Fibroblast of gingiva (primary cell): ENCODE results near the gene CAPZB.

Source experiments
- DNase-seq: peaks from one replicate; pipeline ENCODE4 v3.0.0-alpha.2; 2011; ENCODE audit warnings: low read depth

Gene CAPZB

DNA sequence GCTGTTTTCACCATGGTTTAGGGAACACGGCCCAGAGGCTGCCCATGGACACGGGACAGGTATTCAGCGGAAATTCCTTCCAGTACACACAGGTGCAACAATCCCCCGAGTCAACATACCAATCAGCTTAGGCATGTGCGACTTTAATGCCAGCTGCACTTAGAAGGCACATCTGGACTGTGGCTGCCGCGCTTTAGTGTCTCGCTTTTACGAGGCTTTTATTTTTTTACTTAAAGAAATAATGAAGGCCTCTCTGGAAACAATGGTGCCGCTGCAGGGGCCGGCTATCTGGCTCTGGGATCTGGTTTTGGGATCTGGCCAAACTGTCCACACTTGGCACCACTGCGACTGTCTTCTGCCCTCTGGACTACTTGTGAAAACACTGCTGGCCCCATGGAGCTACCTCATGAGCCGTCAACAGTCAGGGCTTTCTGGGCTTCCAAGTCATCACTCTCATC lies 117.7 kb downstream of the CAPZB start:
- DNase-seq, result no peak

DNA sequence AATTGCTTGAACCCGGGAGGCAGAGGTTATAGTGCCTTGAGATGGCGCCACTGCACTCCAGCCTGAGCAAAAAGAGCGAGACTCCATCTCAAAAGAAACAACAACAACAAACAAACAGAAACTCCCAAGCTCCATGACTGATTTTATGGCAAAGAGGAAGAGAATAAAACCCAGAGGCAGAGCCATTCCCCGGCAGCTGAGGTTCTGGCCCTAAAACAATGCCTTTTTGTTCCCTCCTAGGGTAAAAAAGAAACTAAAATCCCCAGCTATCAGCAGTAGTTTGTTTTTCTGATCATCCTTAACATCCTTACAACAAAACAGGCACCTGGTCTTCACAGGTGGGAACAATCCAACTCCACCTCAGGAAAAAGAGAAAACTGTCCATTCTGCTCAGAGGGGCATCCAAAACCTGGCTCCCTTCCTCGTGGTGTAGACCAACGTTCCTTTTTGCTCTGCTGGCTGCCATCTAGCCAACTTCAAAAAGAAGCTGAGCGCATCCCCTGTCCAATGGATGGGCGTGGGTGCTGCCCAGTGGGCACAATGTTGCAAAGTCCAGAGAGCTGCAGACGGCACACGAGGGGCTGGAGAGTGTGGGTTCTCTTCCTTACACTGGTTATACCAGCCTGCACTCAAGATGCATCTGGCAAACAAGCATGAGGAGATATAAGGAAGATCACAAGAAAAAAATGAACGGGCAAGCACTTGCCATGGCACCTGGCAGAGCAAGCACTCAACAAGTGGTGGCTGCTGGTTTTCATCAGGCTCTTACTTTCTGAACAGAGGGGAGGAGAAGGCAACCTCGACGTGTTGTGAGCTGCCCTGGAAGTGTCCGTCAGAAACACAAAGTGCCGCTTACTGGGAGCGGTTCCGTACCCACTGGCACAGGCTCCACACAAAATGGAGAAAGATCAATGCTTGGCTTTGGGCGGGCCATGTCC lies 118.5 kb downstream of the CAPZB start:
- no peak for DNase-seq

DNA sequence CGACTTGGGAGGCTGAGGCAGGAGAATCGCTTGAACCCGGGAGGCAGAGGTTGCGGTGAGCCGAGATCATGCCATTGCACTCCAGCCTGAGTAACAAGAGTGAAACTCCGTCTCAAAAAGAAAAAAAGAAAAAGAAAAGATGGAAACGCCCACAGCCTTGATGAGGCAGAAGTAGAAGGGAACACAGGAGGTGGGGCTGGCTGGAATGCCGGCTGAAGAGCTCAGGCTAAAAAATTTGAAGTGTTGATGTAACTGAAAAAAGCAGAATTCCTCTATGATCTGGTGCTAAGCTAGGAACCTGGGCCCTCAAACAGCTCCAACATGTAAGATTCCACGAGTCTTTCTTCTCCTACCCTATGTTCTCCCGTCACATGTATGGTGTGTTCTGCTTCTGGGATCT lies 119.6 kb downstream of the CAPZB start:
- DNase-seq, result no peak

DNA sequence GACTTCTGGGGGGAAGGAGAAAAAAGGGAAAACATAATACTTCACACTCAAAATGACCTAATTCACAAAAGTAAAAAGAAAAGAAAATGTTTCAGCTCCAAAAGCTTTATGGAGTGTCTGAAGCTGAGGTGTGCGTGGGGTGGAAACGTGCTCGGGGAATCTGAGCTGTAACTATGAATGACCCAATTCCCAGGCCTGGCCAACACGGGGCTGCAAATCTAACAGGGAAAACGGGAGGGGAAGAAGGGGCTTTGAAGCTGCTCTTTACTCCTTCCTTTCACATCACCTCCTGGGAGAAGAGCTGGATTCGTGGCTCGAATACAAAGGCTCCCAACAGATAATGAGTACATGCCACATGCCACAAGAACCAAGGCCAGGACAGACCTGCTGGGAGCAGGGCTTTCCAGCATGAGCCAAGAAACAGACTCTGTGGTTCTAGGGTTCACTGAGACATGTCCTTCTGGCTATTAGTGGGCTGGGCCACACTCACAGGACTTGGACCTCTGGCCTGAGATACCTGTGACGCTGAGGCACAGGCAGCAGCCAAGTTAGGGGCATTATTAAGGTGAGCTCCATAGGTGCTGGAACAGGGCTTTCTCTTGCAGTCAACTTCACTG lies 121.7 kb downstream of the CAPZB start:
- no peak for DNase-seq

DNA sequence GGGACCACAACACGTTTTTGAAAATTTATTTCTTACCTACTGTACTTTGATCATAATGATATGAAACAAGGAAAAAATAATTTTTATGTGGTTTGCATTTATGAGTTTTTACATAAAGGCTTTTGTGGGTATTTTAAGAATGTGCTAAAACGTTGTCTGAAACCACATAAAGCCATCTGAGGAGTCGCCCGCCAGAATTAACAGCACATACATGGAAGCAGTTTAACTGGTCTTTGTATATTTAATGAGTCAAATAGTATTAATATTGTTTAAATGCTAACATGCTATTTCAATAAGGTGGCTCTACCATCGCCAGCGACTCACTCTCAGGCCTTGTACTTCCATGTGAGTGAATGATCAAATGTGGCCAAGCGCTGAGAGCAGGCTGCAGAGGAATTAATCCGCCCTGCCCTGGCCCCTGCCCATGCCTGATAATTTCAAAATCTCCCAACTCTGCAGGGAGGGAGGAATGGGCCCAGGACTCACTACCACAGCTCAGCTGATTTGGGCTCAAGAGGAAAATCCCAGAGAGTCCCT lies 123.7 kb downstream of the CAPZB start:
- peak; percentile 62 for DNase-seq

DNA sequence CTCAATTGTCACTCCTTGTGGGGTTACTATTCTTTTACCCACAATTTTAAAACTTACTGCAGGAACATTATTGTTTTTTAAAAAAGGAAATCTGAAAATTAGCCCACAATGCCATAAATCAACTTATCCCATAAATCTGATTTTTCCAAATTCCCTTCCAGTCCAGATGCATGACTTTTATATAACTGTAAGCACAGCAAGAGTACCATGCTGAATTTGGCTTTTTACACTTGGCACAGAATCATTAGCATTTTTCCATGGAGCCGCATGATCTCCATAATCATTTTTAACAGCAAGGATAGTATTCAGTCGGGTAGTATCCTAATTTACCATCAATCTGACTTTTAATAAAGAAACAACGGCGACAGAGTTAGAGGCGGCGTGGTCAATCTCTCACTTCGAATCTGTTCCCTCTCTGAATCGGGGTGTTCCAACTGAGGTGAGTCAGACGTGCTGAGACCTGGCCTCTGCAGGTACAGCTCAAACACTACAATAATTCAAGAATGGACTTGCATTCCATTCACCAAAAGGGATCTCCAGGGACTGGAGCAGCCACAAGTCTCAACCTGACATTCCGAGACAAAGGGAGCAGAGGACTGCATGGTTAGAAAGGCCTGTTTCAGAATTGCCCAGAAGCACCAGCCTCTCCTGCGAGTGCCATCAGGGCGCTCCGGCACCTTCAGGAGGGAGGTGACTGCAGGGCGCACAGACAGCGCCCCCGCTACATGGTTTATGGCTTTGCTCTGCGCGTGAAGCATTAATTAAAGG lies 124.3 kb downstream of the CAPZB start:
- DNase-seq, result no peak

DNA sequence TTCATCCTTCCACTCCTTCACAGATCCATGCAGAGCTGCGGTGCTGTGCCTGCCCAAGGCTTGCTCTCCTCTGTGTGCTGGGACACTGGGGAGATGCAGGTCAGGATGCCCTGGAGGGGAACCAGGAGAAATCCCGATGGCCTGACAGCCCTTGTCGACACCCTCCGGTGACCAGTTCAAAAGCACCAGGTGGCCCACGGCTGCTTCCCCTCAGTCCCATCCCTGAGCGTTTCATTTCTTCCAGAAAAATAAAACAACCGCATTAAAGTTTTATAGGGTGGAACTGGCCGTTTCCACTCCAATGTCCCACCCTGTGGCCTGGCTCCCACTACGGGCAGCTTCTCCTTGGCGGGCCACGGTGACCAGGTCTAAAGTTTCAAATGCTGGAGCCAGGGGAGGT lies 124.9 kb downstream of the CAPZB start:
- DNase-seq, result no peak

DNA sequence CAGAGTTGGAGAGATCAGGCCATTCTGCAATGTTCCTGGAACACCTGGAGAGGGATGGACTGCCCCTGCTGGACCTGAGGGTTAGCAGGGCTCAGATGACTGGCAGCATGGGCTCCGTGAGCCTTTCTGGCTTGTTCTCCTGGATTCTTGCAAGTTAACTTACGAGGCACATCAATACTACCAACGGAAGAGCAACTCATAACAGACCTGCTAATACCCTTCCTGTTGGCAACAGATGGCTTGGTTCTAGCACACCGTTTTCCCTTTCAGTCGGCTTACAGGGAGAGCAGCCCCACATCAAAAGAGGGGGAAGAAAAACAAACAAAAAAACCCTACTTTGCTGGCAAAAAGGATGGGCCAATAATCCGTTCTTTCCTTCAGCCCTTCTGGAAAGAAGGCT lies 125.3 kb downstream of the CAPZB start:
- DNase-seq, result no peak

DNA sequence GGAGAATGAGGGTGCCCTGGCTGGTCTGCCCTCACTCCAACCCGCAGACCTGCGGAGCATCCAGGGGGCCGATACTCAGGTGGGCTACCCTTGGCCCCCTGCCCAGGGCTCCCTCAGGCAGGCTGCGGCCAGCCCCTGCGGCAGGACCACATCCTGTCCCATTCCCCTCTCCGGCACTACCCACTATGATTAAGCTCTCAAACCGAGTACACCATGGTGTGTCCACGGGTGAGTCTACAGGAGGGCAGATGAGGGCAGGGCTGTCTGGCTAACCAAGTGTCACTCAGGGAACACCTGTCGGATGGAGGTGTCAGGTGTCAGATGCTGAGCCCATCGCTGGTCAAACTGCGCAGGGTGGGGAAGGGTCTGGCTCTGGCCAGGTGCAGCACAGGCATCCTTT lies 126.0 kb downstream of the CAPZB start:
- no peak for DNase-seq

DNA sequence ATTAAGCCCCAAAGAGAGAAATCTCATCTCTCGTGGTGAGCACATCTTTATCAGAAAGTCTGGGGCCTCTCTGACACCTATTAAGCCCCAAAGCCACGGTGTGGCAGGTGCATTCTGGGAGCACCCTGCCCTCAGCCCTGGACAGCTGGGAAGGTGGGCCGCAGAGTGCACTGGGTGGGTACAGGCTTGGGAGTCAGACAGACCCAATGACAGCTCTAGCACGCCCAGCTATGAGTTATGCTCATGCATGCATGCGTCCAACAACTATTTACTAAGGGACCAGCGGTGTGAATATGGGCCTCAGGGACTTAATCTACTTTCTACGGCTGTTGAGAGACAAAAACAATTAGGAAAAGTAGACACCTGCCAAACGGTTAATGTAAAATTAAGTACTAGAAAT lies 126.6 kb downstream of the CAPZB start:
- no peak for DNase-seq

DNA sequence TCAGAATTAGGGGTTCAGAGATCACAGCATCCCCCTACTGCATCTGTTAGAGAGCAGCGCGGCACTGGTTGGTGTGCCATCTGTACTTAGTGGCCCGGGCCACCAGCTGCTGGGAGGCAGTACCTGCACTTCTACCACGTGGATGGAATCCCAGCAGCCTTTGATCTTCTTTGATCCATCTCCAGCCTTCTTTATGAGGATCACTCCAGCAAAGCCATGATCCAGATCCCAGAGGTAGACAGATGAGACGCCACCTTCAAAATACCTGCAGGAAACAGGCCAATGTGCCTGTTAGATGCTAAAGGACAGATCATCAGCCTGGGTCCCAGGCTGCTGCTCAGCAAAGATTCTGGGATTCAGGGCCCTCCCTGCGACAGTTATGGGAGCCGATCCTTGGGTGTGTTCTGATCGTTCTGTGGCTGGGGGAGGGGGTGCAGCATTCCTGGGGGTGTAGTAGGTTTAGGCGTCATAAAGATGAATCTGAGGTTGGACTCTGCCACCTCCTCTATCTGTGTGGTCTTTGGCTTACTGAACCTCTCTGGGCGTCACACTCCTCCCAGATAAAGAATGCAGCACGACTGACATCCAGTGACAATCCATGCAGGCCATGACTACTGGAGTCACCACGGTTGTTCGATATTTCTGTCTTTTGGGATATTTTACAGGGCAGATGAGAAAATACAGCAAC lies 127.9 kb downstream of the CAPZB start:
- DNase-seq, result no peak

DNA sequence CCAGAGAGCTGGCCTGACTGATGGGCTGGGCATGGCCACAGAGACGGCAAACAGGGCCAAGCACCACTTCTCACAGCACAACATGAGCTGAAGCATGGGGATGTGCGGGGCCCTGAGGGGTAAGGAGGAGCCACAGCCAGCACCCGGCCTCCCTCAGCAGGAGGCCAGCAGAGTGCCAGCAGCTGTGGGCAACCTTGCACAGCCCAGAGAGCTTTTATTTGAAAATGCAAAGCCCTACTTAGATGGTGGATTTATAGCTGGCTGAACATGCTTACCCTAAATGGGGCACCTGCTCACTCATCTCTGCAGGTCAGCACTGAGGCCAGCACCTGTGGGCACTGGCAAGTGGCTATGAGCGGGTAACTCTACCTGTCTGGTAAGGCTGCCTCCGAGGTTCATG lies 129.1 kb downstream of the CAPZB start:
- no peak for DNase-seq

DNA sequence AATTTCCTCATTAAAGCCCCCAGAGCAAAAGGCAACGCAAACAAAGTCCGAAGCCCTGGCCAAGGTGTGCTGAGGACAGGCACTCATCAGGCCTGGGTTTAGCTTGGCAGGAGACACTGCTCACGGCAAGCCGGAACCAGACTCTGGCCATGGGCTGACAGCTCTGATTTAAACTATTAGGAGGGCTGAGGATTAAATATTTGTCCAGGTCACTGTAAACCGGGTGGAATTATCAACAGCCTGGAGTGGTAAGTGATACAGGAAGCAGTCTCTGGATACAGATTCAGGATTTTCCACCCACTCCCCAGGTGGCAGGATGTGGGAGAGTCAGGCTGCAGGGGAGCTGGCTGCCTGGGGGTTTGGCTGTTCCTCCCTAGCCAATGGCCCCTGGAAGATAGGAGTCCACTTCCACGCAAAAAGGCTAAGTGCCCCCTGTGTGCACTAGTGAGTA lies 130.8 kb downstream of the CAPZB start:
- DNase-seq, result no peak

DNA sequence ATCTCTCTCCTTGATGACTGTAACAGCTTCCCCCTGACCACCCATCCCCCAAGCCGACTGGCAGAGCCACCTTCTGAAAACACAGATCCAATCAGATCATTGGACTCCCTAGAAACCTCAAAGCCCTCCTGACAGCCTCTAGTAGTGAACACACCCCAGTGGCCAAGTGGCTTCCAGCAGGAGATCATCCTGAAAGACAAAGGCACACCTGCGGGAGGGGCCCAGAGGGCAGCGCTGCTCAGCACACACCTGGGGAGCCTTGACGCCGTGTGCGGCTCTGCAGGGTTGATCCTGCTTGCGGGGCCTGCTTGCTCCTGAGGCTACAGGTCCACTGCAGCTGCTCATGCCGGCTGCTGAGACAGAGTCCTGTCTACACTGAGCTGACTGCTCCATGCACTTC lies 131.7 kb downstream of the CAPZB start:
- DNase-seq, result no peak

DNA sequence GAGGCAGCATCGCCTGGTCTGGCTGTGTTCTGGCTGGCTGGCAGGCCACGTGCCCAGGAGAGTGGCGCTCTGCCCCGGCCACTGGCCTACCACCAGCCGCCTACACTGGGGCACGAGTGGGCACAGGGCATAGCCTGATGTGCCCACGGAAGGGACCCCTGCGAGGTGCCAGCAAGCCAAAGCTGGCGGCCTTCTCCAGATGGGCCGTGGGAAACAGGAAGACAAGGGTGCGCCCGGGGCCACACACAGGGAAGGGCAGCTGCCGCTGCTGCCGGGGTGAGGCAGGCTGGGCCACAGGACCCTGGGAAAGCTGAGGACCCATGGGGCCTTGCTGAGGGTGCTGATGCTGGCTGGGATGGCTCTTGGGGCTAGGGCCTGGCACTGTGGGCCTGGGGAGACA lies 132.5 kb downstream of the CAPZB start:
- no peak for DNase-seq

DNA sequence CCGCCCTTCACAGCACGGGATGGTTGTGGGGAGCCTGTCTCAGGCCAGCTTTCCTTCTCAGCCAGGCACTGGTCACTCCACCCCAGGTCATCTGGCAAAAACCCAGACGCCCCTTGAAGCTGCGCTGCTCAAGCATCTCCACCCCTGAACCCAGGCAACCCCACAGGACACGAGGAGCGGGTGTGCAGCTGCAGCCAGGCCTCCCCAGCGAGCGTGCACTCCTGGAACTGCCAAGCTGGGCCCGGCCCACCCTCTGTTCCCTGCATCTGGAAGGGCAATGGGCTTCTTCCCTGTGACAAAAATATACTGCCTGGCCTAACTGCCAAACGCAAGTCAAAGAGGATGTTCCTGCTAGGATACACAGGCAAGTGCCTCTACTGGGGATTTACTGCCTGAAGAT lies 133.5 kb downstream of the CAPZB start:
- DNase-seq, result no peak

DNA sequence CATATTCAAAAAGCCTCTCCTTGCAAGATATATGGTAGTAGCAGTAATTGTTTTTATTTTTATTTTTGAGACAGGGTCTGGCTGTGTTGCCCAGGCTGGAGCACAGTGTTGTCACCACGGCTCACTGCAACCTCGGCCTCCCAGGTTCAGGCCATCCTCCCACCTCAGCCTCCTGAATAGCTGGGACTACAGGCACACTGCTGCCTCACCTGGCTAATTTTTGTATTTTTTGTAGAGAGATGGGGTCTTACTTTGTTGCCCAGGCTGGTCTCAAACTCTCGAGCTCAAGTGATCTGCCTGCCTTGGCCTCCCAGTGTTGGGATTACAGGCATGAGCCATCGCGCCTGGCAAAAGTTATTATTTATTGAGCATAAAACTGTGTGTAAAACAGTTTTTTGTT lies 134.8 kb downstream of the CAPZB start:
- DNase-seq, result no peak

DNA sequence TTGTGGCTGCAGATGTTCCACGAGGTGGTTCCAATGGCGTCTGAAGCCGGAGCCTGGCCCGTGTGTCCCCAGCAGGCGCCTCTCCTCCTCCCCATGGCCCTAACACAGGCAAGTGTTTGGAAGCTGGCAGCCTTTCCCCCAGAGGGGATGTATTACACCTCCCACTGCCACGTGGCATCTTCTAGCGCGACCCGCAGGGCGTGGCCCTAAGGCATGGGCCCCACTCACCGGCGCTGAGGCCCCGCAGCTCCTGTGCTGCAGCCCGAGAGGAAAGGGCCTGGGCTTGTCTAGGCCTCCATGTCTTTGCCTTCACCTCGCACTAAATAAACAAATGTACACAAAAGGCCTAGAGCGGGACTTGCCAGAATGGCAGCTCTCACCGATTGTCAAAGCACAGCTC lies 135.3 kb downstream of the CAPZB start:
- DNase-seq, result no peak

DNA sequence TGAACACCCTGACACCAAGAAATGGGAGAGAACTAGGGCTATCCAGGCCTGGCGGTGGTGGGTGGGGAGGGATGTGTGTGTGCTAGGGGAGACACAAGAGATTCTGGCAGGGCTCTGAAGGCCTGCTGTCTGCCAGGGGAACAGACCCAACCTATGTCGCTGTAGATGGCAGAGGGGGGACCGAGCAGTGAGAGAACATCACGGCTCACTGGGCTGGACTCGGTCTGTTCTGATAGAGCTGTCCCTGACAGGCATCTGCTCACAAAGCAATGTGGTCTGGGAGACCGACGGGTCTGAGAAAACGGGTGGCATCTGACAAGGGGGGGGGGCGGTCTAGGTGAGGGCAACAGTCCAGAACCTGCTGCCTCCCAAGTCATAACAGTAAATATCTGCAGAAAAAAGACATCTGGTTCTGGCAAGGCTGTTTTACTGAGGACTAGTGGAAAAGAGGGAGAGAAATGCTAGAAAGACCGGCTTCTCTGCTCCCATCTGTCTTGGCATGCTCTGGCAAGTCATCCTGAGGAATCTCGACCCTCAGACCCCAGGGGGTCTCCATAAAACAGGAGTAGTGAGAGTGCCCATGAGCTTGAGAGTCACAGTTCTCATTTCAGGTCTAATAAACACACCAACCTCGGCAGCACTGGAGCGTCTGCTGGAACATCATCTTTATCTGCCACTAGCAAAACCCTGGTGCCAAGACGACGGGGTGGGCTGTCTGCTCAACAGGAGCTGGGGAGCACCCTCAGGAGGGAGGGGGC lies 136.7 kb downstream of the CAPZB start:
- DNase-seq, result no peak

DNA sequence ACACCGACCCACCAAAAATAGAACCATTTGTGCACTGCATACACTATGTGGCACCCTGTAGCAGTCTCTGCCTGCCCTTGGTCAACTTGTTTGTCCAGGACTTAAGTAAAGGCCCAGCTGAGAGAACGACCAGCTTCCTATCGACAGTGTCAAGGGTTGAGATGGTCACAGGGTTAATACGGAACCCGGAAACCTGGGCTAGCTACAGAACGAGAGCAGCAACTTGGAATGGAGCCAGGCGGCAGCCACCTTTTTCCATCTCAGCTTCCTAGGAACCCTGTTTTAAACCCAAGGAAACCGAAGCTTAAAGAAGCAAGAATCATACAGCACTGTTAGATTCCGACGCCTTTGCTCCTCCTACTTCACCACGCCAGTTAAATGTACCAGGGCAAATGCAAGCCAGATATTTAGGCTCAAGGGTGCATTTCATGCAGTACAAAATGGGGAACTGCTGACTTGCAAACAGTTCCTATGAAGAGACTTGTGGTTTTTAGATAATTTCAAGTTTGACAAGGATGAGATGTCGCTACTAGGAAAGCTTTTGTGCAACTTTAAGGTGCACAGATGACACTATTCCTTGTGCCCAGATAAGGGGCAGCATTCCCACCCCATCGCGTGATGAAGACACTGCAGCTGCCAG lies 137.7 kb downstream of the CAPZB start:
- DNase-seq, result no peak

DNA sequence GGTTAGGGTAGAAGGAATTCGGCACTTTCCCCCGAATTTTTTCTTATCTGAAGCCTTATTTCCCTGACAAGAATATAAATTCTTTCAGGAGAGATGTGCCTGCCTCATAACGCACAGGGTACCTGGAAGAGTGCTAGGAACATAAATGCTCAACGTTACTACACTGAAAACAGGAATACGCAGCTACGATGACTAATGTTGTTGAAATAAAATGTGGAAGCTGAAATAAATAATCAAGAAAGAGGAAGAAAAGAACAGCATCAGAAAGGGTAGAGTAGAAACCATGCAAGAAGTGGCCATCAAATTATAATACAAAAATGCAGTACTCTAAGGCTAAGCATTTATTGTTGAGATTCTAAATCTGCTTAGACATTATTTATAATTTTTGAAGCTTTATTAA lies 139.3 kb downstream of the CAPZB start:
- no peak for DNase-seq
